IMR-90 (cell line): ENCODE measurements around the gene STOML1. TPM values are rescaled to one million over a fixed set of nuclear protein-coding genes. Genes with fewer than 3 reads are reported as not detected.

ENCODE experiments used
- ATAC-seq: fragments of 200-7000 bp; cut with Tn5 transposase; 2 replicates; pipeline ENCODE4 v1.9.1; 2020; ENCODE audit warnings: low read depth, mild to moderate bottlenecking, moderate library complexity
- BruUV-seq: library from RNA; stranded (reverse); fragments of 400-500 nt; replicated peaks from 2 replicates; lab custom pipeline; 2021; lab: Mats Ljungman, UMichigan
- CTCF ChIA-PET: fragments of 300-600 bp; formaldehyde crosslinking; extraction: SDS; loops from one replicate; lab custom pipeline; 2021; ENCODE audit warnings: antibody characterized with exemption; lab: Yijun Ruan, JAX
- POLR2A ChIA-PET: fragments of 300-600 bp; sonication (Branson Sonifier 250); formaldehyde crosslinking; loops from one replicate; lab custom pipeline; 2022; ENCODE audit warnings: antibody characterized with exemption; ENCODE audit not compliant: unreplicated experiment; lab: Charles Lee
- DNase-seq: peaks from one replicate; pipeline ENCODE4 v3.0.0; 2013
- H2AFZ ChIP-seq: replicated peaks from 2 replicates; pipeline ENCODE3; 2013; ENCODE audit warnings: low read length, mild to moderate bottlenecking; ENCODE audit not compliant: poor library complexity
- H2AK5ac ChIP-seq: 2 replicates; pipeline ENCODE4 v1.6.1; 2013; ENCODE audit warnings: low read depth, low read length, inconsistent platforms
- H2AK9ac ChIP-seq: replicated peaks from 2 replicates; pipeline ENCODE3; 2013; ENCODE audit warnings: mild to moderate bottlenecking, low read depth, low read length, moderate library complexity; ENCODE audit not compliant: poor library complexity
- H2BK120ac ChIP-seq: 2 replicates; pipeline ENCODE4 v1.6.1; 2013; ENCODE audit warnings: low read depth, low read length, inconsistent platforms
- H2BK15ac ChIP-seq: 3 replicates; pipeline ENCODE4 v1.6.1; 2013; ENCODE audit warnings: low read depth, low read length, inconsistent platforms
- H2BK20ac ChIP-seq: 2 replicates; pipeline ENCODE4 v1.6.1; 2013; ENCODE audit warnings: low read depth, mild to moderate bottlenecking, inconsistent platforms, low read length, moderate library complexity
- H2BK5ac ChIP-seq: 2 replicates; pipeline ENCODE4 v1.6.1; 2013; ENCODE audit warnings: mild to moderate bottlenecking, low read depth, low read length, inconsistent platforms; ENCODE audit not compliant: poor library complexity, severe bottlenecking
- H3K14ac ChIP-seq: replicated peaks from 2 replicates; pipeline ENCODE4 v1.6.1; 2013; ENCODE audit warnings: low read depth, low read length, inconsistent platforms
- H3K18ac ChIP-seq: 2 replicates; pipeline ENCODE4 v1.6.1; 2013; ENCODE audit warnings: low read depth, low read length, control low read depth
- H3K23ac ChIP-seq: 2 replicates; pipeline ENCODE4 v1.6.1; 2013; ENCODE audit warnings: low read depth, low read length, inconsistent platforms
- H3K27ac ChIP-seq: 2 replicates; pipeline ENCODE4 v1.5.1; 2013; ENCODE audit warnings: mild to moderate bottlenecking, control low read depth, low read length; ENCODE audit not compliant: insufficient read depth
- H3K27me3 ChIP-seq: 2 replicates; pipeline ENCODE4 v1.6.1; 2013; ENCODE audit warnings: low read length; ENCODE audit not compliant: control insufficient read depth, insufficient read depth
- H3K36me3 ChIP-seq: 2 replicates; pipeline ENCODE4 v1.6.1; 2013; ENCODE audit warnings: low read length, mixed read lengths; ENCODE audit not compliant: control insufficient read depth, insufficient read depth
- H3K4ac ChIP-seq: 2 replicates; pipeline ENCODE4 v1.6.1; 2013; ENCODE audit warnings: low read depth, low read length, inconsistent platforms
- H3K4me1 ChIP-seq: 2 replicates; pipeline ENCODE4 v1.6.1; 2013; ENCODE audit warnings: low read length, mixed read lengths; ENCODE audit not compliant: control insufficient read depth, insufficient read depth
- H3K4me2 ChIP-seq: 2 replicates; pipeline ENCODE4 v1.6.1; 2013; ENCODE audit warnings: low read depth, mild to moderate bottlenecking, control low read depth, low read length, moderate library complexity
- H3K4me3 ChIP-seq: 2 replicates; pipeline ENCODE4 v1.5.1; 2013; ENCODE audit warnings: low read depth, mild to moderate bottlenecking, control low read depth, low read length, moderate library complexity; ENCODE audit not compliant: insufficient read depth
- H3K56ac ChIP-seq: 2 replicates; pipeline ENCODE4 v1.6.1; 2013; ENCODE audit warnings: low read length, inconsistent platforms; ENCODE audit not compliant: insufficient read depth; ENCODE audit errors: extremely low read depth
- H3K79me1 ChIP-seq, 2 experiments: 2 replicates each; pipeline ENCODE4 v1.6.1; 2013; ENCODE audit warnings: low read length in 2 of 2, inconsistent platforms in 1 of 2, low read depth in 1 of 2
- H3K9ac ChIP-seq: 2 replicates; pipeline ENCODE4 v1.6.1; 2013; ENCODE audit warnings: low read depth, low read length, control low read depth
- H3K9me1 ChIP-seq: 2 replicates; pipeline ENCODE4 v1.6.1; 2013; ENCODE audit warnings: low read length, inconsistent platforms; ENCODE audit not compliant: insufficient read depth
- H3K9me3 ChIP-seq: 2 replicates; pipeline ENCODE4 v1.6.1; 2013; ENCODE audit warnings: low read length; ENCODE audit not compliant: control insufficient read depth, insufficient read depth
- H4K20me1 ChIP-seq: 2 replicates; pipeline ENCODE4 v1.6.1; 2013; ENCODE audit warnings: low read length, inconsistent platforms; ENCODE audit not compliant: insufficient read depth
- H4K5ac ChIP-seq: 2 replicates; pipeline ENCODE4 v1.6.1; 2013; ENCODE audit warnings: mild to moderate bottlenecking, low read depth, low read length, control low read depth
- H4K8ac ChIP-seq, 2 experiments: 2 replicates each; pipeline ENCODE4 v1.6.1; 2013; ENCODE audit warnings: low read depth in 2 of 2, low read length in 2 of 2, control low read depth in 1 of 2, inconsistent platforms in 1 of 2
- H4K91ac ChIP-seq: 2 replicates; pipeline ENCODE4 v1.6.1; 2013; ENCODE audit warnings: low read depth, low read length, inconsistent platforms; ENCODE audit not compliant: insufficient read depth
- CEBPB ChIP-seq: IDR thresholded peaks from 2 replicates; pipeline ENCODE4 v1.6.1; 2012; ENCODE audit warnings: low read depth, low read length, improper control_type of control experiment
- CHD1 ChIP-seq: IDR thresholded peaks from 2 replicates; pipeline ENCODE4 v1.6.1; 2012; ENCODE audit warnings: low read depth, low read length, improper control_type of control experiment
- FOS ChIP-seq: fragments of 150-350 bp; IDR thresholded peaks from 2 replicates; pipeline ENCODE4 v1.6.1; 2016; ENCODE audit warnings: low read depth, low read length
- MAZ ChIP-seq: IDR thresholded peaks from 2 replicates; pipeline ENCODE4 v1.6.1; 2012; ENCODE audit warnings: low read depth, mild to moderate bottlenecking, low read length, improper control_type of control experiment, moderate library complexity, borderline replicate concordance
- MXI1 ChIP-seq: IDR thresholded peaks from 2 replicates; pipeline ENCODE4 v1.6.1; 2012; ENCODE audit warnings: low read depth, mild to moderate bottlenecking, low read length, moderate library complexity, borderline replicate concordance
- NFE2L2 ChIP-seq: fragments of 150-350 bp; IDR thresholded peaks from 2 replicates; pipeline ENCODE4 v1.6.1; 2016; ENCODE audit warnings: low read depth, mild to moderate bottlenecking, low read length
- RCOR1 ChIP-seq: IDR thresholded peaks from 2 replicates; pipeline ENCODE4 v1.6.1; 2012; ENCODE audit warnings: mild to moderate bottlenecking, low read length, improper control_type of control experiment; ENCODE audit not compliant: insufficient replicate concordance
- SMC3 ChIP-seq: fragments of 150-350 bp; IDR thresholded peaks from 2 replicates; pipeline ENCODE4 v1.6.1; 2016; ENCODE audit warnings: low read depth, mild to moderate bottlenecking, antibody characterized with exemption, low read length, moderate library complexity
- WGBS, 2 experiments: methylation state at CpG; one replicate each; pipeline versions ENCODE4 v1.1.5 to v1.1.7; 2013; ENCODE audit warnings: missing lambda C conversion rate in 2 of 2; ENCODE audit not compliant: insufficient read length in 1 of 2; ENCODE audit errors: extremely low coverage in 2 of 2; 5-methylcytosine and 5-hydroxymethylcytosine counted together
- dilution Hi-C: fragments of 300-500 bp; cut with HindIII; formaldehyde crosslinking; loops from one replicate; pipeline ENCODE4 v1.14.3; 2018; ENCODE audit warnings: low sequenced_read_pairs; ENCODE audit not compliant: unreplicated experiment
- in situ Hi-C: fragments of 300-500 bp; cut with MboI; formaldehyde crosslinking; loops from 3 replicates; pipeline ENCODE4 v1.14.3; 2019; ENCODE audit warnings: low sequenced_read_pairs, inconsistent platforms, mixed read lengths
- intact Hi-C: fragments of 100-400 bp; cut with micrococcal nuclease; formaldehyde crosslinking; loops from 2 replicates; pipeline ENCODE4 v1.10.0; 2022
- polyA plus RNA-seq, 3 experiments: library from polyadenylated mRNA; depleted of rRNA; stranded (reverse); fragments of >200 nt; gene quantifications; 2 replicates each; pipeline ENCODE4 v1.2.3, GENCODE V29; 2012; ENCODE audit warnings: low replicate concordance in 1 of 3
- total RNA-seq: library from RNA; depleted of rRNA; stranded (reverse); fragments of >200 nt; gene quantifications from 2 replicates; pipeline ENCODE4 v1.2.3, GENCODE V29; 2012

Gene STOML1
- total and polyA plus RNA-seq, 2 of the 4 experiments (the other 2 are of a cell fraction) = 11.8 to 21.2 TPM

GRCh38 chr15:73941044-73941443, 51.1 kb downstream of the STOML1 start:
- Histone ChIP-seq H3K4me1 (peaks cover 46% of the 10 kb centered on the region), H3K14ac (peak overlapping the region; percentile 99), H3K4me2 (peak overlapping the region; percentile 53), H4K20me1 (peaks cover 9% of the 10 kb centered on the region), H3K18ac (peak overlapping the region; percentile 96), H3K56ac (peak overlapping the region; percentile 70), H4K5ac (peak overlapping the region; percentile 98), H3K9me3 (no peaks in the 10 kb centered on the region), H2BK20ac (peak overlapping the region; percentile 98), H2BK15ac (peak overlapping the region; percentile 98), H2BK120ac (peak overlapping the region; percentile 99), H2AK5ac (peak overlapping the region; percentile 100), H4K8ac (peak overlapping the region; percentile 98 to 100), H2BK5ac (peak overlapping the region; percentile 97), H3K36me3 (peaks cover 24% of the 10 kb centered on the region), H3K23ac (peak overlapping the region; percentile 98), H3K9ac (peak overlapping the region; percentile 61), H4K91ac (peak overlapping the region; percentile 98), H3K27me3 (no peaks in the 10 kb centered on the region), H3K27ac (peak overlapping the region; percentile 73), H3K79me1 (peaks cover 45 to 89% of the 10 kb centered on the region in 2 experiments), H2AK9ac (peak overlapping the region; percentile 98), H2AFZ (peak overlapping the region; percentile 74), H3K9me1 (peaks cover 33% of the 10 kb centered on the region), H3K4me3 (no peak overlapping the region), H3K4ac (peak overlapping the region; percentile 100)
- WGBS, 2 experiments = no CpG with 5 or more reads among the region's 1 CpG
- BruUV-seq = no TSS peak
- ATAC-seq (peak; percentile 80), DNase-seq (peak; percentile 97)
- CTCF ChIA-PET = interaction anchor here (0.7 to 1.2 kb wide), 3 partner anchors 10 to 43 kb away, joined by 3 to 6 read pairs (median 4); no protein-coding TSS in a partner anchor
- in situ Hi-C loops (no loop called here), dilution Hi-C loops (no loop called here), intact Hi-C loops (no loop called here)
- POLR2A ChIA-PET = interaction anchor here (1.0 kb wide), 1 partner anchor 10 kb away, joined by 6 read pairs; no protein-coding TSS in a partner anchor
- peak; percentile 44; the same call in 1 of the 2 replicates for TF ChIP-seq CEBPB
- TF ChIP-seq NFE2L2 = peak; percentile 39; the same call in 1 of the 2 replicates
- TF ChIP-seq MAZ = peak; percentile 80
- TF ChIP-seq FOS = peak; percentile 57; the same call in 1 of the 2 replicates
- TF ChIP-seq CHD1 = no peak
- TF ChIP-seq SMC3 = no peak
- peak; percentile 71 for TF ChIP-seq RCOR1
- no peak for TF ChIP-seq MXI1
